GM12878 (cell line): ENCODE data around the gene MRPS18A. TPM values are rescaled to one million over a fixed set of nuclear protein-coding genes. Genes with fewer than 3 reads are reported as not detected.

Experiments
- ATAC-seq: fragments of 200-7000 bp; cut with Tn5 transposase; 3 replicates; pipeline ENCODE4 v1.9.1; 2020; ENCODE audit warnings: mild to moderate bottlenecking, moderate library complexity
- BruUV-seq: library from RNA; stranded (reverse); fragments of 400-500 nt; replicated peaks from 2 replicates; lab custom pipeline; 2021; lab: Mats Ljungman, UMichigan
- CTCF ChIA-PET: fragments of 300-600 bp; sonication (Branson Sonifier 250); formaldehyde crosslinking; extraction: SDS; loops from one replicate; lab custom pipeline; 2021; ENCODE audit warnings: inconsistent platforms; lab: Yijun Ruan, JAX
- POLR2A ChIA-PET: fragments of 350-600 bp; formaldehyde crosslinking; extraction: SDS; loops from one replicate; lab custom pipeline; 2021; ENCODE audit warnings: inconsistent platforms; lab: Charles Lee
- RAD21 ChIA-PET: fragments of 300-600 bp; sonication (Branson Sonifier 250); formaldehyde crosslinking; loops from one replicate; lab custom pipeline; 2023; ENCODE audit warnings: antibody characterized with exemption; ENCODE audit not compliant: unreplicated experiment; lab: Charles Lee
- SMC1A ChIA-PET: fragments of 300-600 bp; sonication (Branson Sonifier 250); formaldehyde crosslinking; loops from one replicate; lab custom pipeline; 2023; ENCODE audit not compliant: unreplicated experiment, uncharacterized antibody; lab: Charles Lee
- DNase-seq: peaks from one replicate; pipeline ENCODE4 v3.0.0-alpha.2; 2011; ENCODE audit warnings: low read depth, low spot score
- FAIRE-seq: peaks from 3 replicates; lab custom pipeline; 2011; peaks lifted over from hg19 to GRCh38; lab: Jason Lieb, UNC
- H2AFZ ChIP-seq: 2 replicates; pipeline ENCODE4 v1.6.0; 2011; ENCODE audit warnings: low read depth, low read length, control low read depth; ENCODE audit not compliant: control insufficient read depth
- H3K27ac ChIP-seq: 2 replicates; pipeline ENCODE4 v1.5.1; 2011; ENCODE audit warnings: control low read depth; ENCODE audit not compliant: control insufficient read depth, insufficient read depth
- H3K27me3 ChIP-seq, 2 experiments: replicated peaks in 1 of 2; 2 replicates each; pipeline versions ENCODE4 v1.6.0 to v1.6.1; 2011; ENCODE audit warnings: low read length in 1 of 2; ENCODE audit not compliant: control insufficient read depth in 2 of 2, insufficient read depth in 2 of 2
- H3K36me3 ChIP-seq, 2 experiments: 2 replicates each; pipeline ENCODE4 v1.5.1; 2011; ENCODE audit warnings: low read length in 1 of 2; ENCODE audit not compliant: control insufficient read depth in 2 of 2, insufficient read depth in 2 of 2
- H3K4me1 ChIP-seq: 2 replicates; pipeline ENCODE4 v1.6.1; 2011; ENCODE audit warnings: mild to moderate bottlenecking, low read length, moderate library complexity, mixed read lengths; ENCODE audit not compliant: control insufficient read depth, insufficient read depth
- H3K4me2 ChIP-seq: 2 replicates; pipeline ENCODE4 v1.6.0; 2011; ENCODE audit warnings: control low read depth; ENCODE audit not compliant: control insufficient read depth, insufficient read depth
- H3K4me3 ChIP-seq: fragments of 200-600 bp; sonication (generic); 2 replicates; pipeline ENCODE4 v1.5.1; 2016
- H3K79me2 ChIP-seq: 2 replicates; pipeline ENCODE4 v1.6.0; 2011; ENCODE audit warnings: low read length; ENCODE audit not compliant: control insufficient read depth, insufficient read depth
- H3K9ac ChIP-seq: 2 replicates; pipeline ENCODE4 v1.8.0; 2011; ENCODE audit warnings: low read length, control low read depth, mixed read lengths; ENCODE audit not compliant: control insufficient read depth, insufficient read depth
- H3K9me3 ChIP-seq: replicated peaks from 3 replicates; pipeline ENCODE4 v1.5.1; 2011; ENCODE audit warnings: mild to moderate bottlenecking, low read length; ENCODE audit not compliant: control insufficient read depth, insufficient read depth
- H4K20me1 ChIP-seq: 2 replicates; pipeline ENCODE4 v1.6.0; 2011; ENCODE audit not compliant: control insufficient read depth, insufficient read depth
- BMI1 ChIP-seq: fragments of 450-650 bp; IDR thresholded peaks from 2 replicates; pipeline ENCODE4 v1.6.1; 2016; ENCODE audit warnings: mild to moderate bottlenecking, moderate library complexity, borderline replicate concordance
- ESRRA ChIP-seq: IDR thresholded peaks from 2 replicates; pipeline ENCODE4 v1.6.1; 2012; ENCODE audit warnings: mild to moderate bottlenecking, low read length, improper control_type of control experiment
- FOXK2 ChIP-seq: fragments of 450-650 bp; IDR thresholded peaks from 2 replicates; pipeline ENCODE4 v1.6.1; 2017; ENCODE audit warnings: mild to moderate bottlenecking, moderate library complexity
- FOXM1 ChIP-seq: IDR thresholded peaks from 2 replicates; pipeline ENCODE4 v1.6.1; 2012; ENCODE audit warnings: low read depth, mild to moderate bottlenecking, inconsistent platforms, low read length, moderate library complexity
- HDAC2 ChIP-seq: fragments of 200-600 bp; sonication (generic); IDR thresholded peaks from 2 replicates; pipeline ENCODE4 v1.6.1; 2017
- KAT2A ChIP-seq: conservative IDR thresholded peaks from 2 replicates; pipeline ENCODE4 v1.6.1; 2011; ENCODE audit warnings: low read depth, low read length; ENCODE audit not compliant: control insufficient read depth
- MEF2B ChIP-seq: fragments of 450-650 bp; IDR thresholded peaks from 2 replicates; pipeline ENCODE4 v1.6.1; 2018; ENCODE audit warnings: mild to moderate bottlenecking, moderate library complexity; ENCODE audit not compliant: partially characterized antibody, poor library complexity, severe bottlenecking
- POLR2A ChIP-seq: IDR thresholded peaks from 2 replicates; pipeline ENCODE4 v1.6.1; 2011; ENCODE audit warnings: low read depth, mild to moderate bottlenecking, low read length
- STAT3 ChIP-seq: IDR thresholded peaks from 2 replicates; pipeline ENCODE4 v1.6.1; 2011; ENCODE audit warnings: low read depth, low read length, improper control_type of control experiment
- ZNF274 ChIP-seq: IDR thresholded peaks from one replicate; pipeline ENCODE4 v1.8.0; 2011; ENCODE audit not compliant: insufficient read length, insufficient read depth
- WGBS: methylation state at CpG from one replicate; pipeline ENCODE4 v1.1.6; 2016; ENCODE audit warnings: low lambda C conversion rate; ENCODE audit not compliant: insufficient replicate concordance, insufficient coverage; ENCODE audit errors: missing lambda C conversion rate; 5-methylcytosine and 5-hydroxymethylcytosine counted together
- in situ Hi-C: fragments of 300-500 bp; cut with MboI; formaldehyde crosslinking; loops from 9 replicates; pipeline ENCODE4 v1.14.3; 2018; ENCODE audit warnings: mixed read lengths
- intact Hi-C: fragments of 100-400 bp; cut with micrococcal nuclease; formaldehyde crosslinking; loops from one replicate; pipeline ENCODE4 v1.14.2; 2022; ENCODE audit not compliant: unreplicated experiment
- polyA plus RNA-seq, 11 experiments: library from polyadenylated mRNA; depleted of rRNA in 4 of 11; unstranded in 6 of 11; stranded (reverse) in 5 of 11; fragments of >200 nt; fragmentation: Nextera tagmentation in 4 of 11; fragmentation: Illumina TruSeq in 1 of 11; extraction: Ambion mirVana in 4 of 11; extraction: Trizol in 1 of 11; gene quantifications; 1 replicate in 1 of 11; 2 replicates in 10 of 11; pipeline versions ENCODE4 v1.2.1 to v1.2.3, GENCODE V29; 2011 to 2016; ENCODE audit warnings: inconsistent platforms in 2 of 11, missing spikeins in 2 of 11, low read depth in 1 of 11
- total RNA-seq, 4 experiments: library from RNA; depleted of rRNA in 3 of 4; stranded (reverse); fragments of >200 nt in 3 of 4; fragmentation: Illumina TruSeq in 1 of 4; extraction: Trizol in 1 of 4; gene quantifications; 2 replicates each; pipeline versions ENCODE4 v1.2.1 to v1.2.3, GENCODE V29; 2013 to 2021
- TF ChIP-seq, protein P1 (sequence below): fragments of 450-650 bp; IDR thresholded peaks from 2 replicates; pipeline ENCODE4 v1.6.1; 2017; ENCODE audit warnings: low read depth, mild to moderate bottlenecking, moderate library complexity
- TF ChIP-seq, protein P2 (sequence below): IDR thresholded peaks from 2 replicates; pipeline ENCODE4 v1.6.1; 2012; ENCODE audit warnings: low read depth, low read length, improper control_type of control experiment

Gene MRPS18A
- total and polyA plus RNA-seq, 10 of the 15 experiments (the other 5 are each of a cell fraction or from before 2014, with no cell fraction given), result 66.3 to 158 (median 98.7) TPM

DNA sequence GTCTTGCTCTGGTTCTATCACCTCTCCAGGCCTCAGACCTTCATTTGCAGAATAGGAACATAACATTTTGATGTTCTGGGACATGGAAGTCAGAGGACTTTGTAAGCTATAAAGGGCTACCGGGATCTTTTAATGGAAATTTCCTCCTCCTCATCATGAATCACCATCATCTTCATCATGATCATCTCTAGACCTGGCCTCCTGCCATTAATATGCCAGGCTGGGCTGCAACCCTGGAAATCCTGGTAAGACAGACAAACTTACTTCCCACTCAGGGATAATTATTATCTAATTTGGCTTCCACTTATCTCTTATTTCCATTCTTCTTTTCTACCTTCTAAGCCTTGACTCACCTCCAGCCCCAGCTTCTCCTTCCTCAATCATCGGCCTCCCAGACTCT is 41.0 kb upstream of the MRPS18A start:
- DNase-seq, result no peak
- WGBS, result 70% methylated on average over 2 of the region's 2 CpGs
- in situ Hi-C loops (no loop called here), intact Hi-C loops (no loop called here)
- no TSS peak for BruUV-seq
- ChIA-PET POLR2A (no interaction called here), CTCF (interaction anchor here (0.7 to 1.2 kb wide), 6 partner anchors 8 to 347 kb away, joined by 3 to 4 read pairs (median 3); no protein-coding TSS in a partner anchor), RAD21 (interaction anchor here (0.6 kb wide), 1 partner anchor 35 kb away, joined by 3 read pairs; no protein-coding TSS in a partner anchor), SMC1A (interaction anchor here (0.9 to 1.2 kb wide), 2 partner anchors 11 to 14 kb away, joined by 4 read pairs; no protein-coding TSS in a partner anchor)
- ATAC-seq, result no peak
- Histone ChIP-seq H3K27me3 (no peaks in the 10 kb centered on the region), H3K79me2 (no peaks in the 10 kb centered on the region; the same call in 1 of the 2 replicates), H3K9me3 (peaks cover 3% of the 10 kb centered on the region), H3K36me3 (no peaks in the 10 kb centered on the region), H3K4me2 (no peak overlapping the region), H3K4me3 (no peak overlapping the region), H3K27ac (no peak overlapping the region), H3K4me1 (peaks cover 29% of the 10 kb centered on the region), H3K9ac (no peak overlapping the region), H4K20me1 (no peaks in the 10 kb centered on the region), H2AFZ (no peak overlapping the region)
- no peak for TF ChIP-seq POLR2A
- TF ChIP-seq, protein P1, sequence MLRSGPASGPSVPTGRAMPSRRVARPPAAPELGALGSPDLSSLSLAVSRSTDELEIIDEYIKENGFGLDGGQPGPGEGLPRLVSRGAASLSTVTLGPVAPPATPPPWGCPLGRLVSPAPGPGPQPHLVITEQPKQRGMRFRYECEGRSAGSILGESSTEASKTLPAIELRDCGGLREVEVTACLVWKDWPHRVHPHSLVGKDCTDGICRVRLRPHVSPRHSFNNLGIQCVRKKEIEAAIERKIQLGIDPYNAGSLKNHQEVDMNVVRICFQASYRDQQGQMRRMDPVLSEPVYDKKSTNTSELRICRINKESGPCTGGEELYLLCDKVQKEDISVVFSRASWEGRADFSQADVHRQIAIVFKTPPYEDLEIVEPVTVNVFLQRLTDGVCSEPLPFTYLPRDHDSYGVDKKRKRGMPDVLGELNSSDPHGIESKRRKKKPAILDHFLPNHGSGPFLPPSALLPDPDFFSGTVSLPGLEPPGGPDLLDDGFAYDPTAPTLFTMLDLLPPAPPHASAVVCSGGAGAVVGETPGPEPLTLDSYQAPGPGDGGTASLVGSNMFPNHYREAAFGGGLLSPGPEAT, result no peak
- no peak for TF ChIP-seq HDAC2
- TF ChIP-seq ESRRA, result no peak
- TF ChIP-seq STAT3, result no peak
- no peak for TF ChIP-seq ZNF274
- TF ChIP-seq, protein P2, sequence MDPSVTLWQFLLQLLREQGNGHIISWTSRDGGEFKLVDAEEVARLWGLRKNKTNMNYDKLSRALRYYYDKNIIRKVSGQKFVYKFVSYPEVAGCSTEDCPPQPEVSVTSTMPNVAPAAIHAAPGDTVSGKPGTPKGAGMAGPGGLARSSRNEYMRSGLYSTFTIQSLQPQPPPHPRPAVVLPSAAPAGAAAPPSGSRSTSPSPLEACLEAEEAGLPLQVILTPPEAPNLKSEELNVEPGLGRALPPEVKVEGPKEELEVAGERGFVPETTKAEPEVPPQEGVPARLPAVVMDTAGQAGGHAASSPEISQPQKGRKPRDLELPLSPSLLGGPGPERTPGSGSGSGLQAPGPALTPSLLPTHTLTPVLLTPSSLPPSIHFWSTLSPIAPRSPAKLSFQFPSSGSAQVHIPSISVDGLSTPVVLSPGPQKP, result no peak
- TF ChIP-seq BMI1, result no peak
- TF ChIP-seq FOXM1, result no peak
- no peak for TF ChIP-seq MEF2B
- no peak for TF ChIP-seq FOXK2
- no peak for TF ChIP-seq KAT2A
- FAIRE-seq, result no peak
